ENCODE measurements around the gene RENBP. TPM values are rescaled to one million over a fixed set of nuclear protein-coding genes. Genes with fewer than 3 reads are reported as not detected.

The RENBP gene
- total and polyA plus RNA-seq, 9 of the 15 experiments (the other 6 are each of a cell fraction or from before 2014, with no cell fraction given), result 0.07 to 14.8 (median 10.6) TPM; not detected in 1

DNA sequence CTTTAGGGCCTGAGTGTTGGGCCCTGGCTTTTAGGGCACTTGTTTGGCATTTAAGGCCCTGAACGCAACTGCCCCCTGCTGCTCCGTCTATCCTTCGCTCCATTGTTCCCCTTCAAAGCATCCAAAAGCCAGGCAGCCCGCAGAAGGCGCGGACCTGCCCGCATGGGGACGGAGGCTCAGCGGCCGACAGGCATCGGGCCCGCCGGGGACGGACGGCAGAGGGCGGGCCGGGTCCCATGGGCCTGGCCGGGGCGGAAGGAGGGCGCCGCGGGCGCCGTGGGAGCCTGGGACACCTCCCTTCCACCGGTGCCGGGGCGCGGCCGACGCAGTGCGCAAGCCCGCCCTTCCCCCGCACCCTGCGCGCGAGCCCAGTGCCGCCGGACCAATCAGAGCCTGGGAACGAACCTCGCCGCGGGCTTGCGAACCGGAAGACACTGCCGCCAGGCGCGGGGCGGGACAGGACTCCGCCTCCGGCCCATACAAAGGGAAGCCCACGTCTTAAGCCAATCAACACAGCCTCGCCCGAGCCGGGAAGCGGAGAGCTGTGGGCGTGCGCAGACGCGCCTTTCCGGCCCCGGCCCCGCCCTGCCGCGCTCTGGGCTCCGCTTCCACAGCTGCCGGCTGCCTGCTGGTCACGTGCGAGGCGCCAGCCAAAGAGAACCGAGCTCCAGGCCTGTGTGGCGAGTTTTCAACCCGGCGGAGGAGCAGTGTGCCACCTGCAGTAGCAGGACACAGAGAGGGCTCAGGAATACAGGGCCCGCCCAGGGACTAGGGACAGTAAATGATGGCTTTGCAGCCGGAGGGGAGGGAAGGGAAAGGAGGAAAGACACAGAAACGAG, 16.3 kb downstream of the RENBP start (continued):
- peak in 1 of 2 experiments; percentile 52; a peak in 1 of 4 replicates for TF ChIP-seq HDAC1 (IDR thresholded peaks at IDR 0.05)
- no peak for TF ChIP-seq XRCC4 (IDR thresholded peaks at IDR 0.05; ENCODE audit: extremely low read depth, insufficient read depth, insufficient read length)
- TF ChIP-seq SP1 (CRISPR knock-in tag; IDR thresholded peaks at IDR 0.05), result peak; percentile 82
- no peak for TF ChIP-seq ZNF174 (CRISPR knock-in tag; IDR thresholded peaks at IDR 0.05)
- no peak for TF ChIP-seq ZNF586 (CRISPR knock-in tag; conservative IDR thresholded peaks at IDR 0.05)
- no peak for TF ChIP-seq ZNF184 (CRISPR knock-in tag; IDR thresholded peaks at IDR 0.05)
- peak; percentile 78 for TF ChIP-seq ZBTB40 (IDR thresholded peaks at IDR 0.05)
- TF ChIP-seq ZBTB40 (CRISPR knock-in tag; IDR thresholded peaks at IDR 0.05), result no peak
- TF ChIP-seq, protein P1, sequence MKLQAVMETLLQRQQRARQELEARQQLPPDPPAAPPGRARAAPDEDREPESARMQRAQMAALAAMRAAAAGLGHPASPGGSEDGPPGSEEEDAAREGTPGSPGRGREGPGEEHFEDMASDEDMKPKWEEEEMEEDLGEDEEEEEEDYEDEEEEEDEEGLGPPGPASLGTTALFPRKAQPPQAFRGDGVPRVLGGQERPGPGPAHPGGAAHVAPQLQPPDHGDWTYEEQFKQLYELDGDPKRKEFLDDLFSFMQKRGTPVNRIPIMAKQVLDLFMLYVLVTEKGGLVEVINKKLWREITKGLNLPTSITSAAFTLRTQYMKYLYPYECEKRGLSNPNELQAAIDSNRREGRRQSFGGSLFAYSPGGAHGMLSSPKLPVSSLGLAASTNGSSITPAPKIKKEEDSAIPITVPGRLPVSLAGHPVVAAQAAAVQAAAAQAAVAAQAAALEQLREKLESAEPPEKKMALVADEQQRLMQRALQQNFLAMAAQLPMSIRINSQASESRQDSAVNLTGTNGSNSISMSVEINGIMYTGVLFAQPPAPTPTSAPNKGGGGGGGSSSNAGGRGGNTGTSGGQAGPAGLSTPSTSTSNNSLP (IDR thresholded peaks at IDR 0.05; ENCODE audit: borderline replicate concordance, low read depth, low read length), result no peak
- TF ChIP-seq ARHGAP35 (IDR thresholded peaks at IDR 0.05; ENCODE audit: partially characterized antibody), result no peak
- no peak for TF ChIP-seq GATA2 (CRISPR knock-in tag; IDR thresholded peaks at IDR 0.05)
- TF ChIP-seq PRMT5 (CRISPR knock-in tag; IDR thresholded peaks at IDR 0.05), result no peak
- no peak for TF ChIP-seq FIP1L1 (IDR thresholded peaks at IDR 0.05; ENCODE audit: low read depth, low read length, poor library complexity, severe bottlenecking)
- TF ChIP-seq CAMTA2 (CRISPR knock-in tag; conservative IDR thresholded peaks at IDR 0.05), result no peak
- TF ChIP-seq FOXK1 (CRISPR knock-in tag; IDR thresholded peaks at IDR 0.05; ENCODE audit: borderline replicate concordance), result no peak
- no peak for TF ChIP-seq ZNF12 (CRISPR knock-in tag; IDR thresholded peaks at IDR 0.05)
- peak; percentile 76; the same call in 1 of the 2 replicates for TF ChIP-seq ZC3H4 (CRISPR knock-in tag; IDR thresholded peaks at IDR 0.05; ENCODE audit: borderline replicate concordance)
- no peak for TF ChIP-seq DNMT1 (IDR thresholded peaks at IDR 0.05)
